K562 (cell line): ENCODE results near the gene ALK. TPM values are rescaled to one million over a fixed set of nuclear protein-coding genes. Genes with fewer than 3 reads are reported as not detected.

Experiments
- ATAC-seq: fragments of 200-7000 bp; cut with Tn5 transposase; 3 replicates; pipeline ENCODE4 v1.9.1; 2020; ENCODE audit warnings: moderate library complexity
- BruUV-seq: library from RNA; stranded (reverse); fragments of 400-500 nt; replicated peaks from 2 replicates; lab custom pipeline; 2021; lab: Mats Ljungman, UMichigan
- CTCF ChIA-PET: fragments of 300-600 bp; formaldehyde crosslinking; extraction: SDS; loops from one replicate; lab custom pipeline; 2021; ENCODE audit warnings: low intra/inter-chr PET ratio; lab: Yijun Ruan, JAX
- POLR2A ChIA-PET: fragments of 300-600, 350-650 bp; sonication (Branson Sonifier 250); formaldehyde crosslinking; extraction: SDS; loops from one replicate; lab custom pipeline; 2021; ENCODE audit warnings: antibody characterized with exemption, inconsistent platforms; lab: Yijun Ruan, JAX
- DNase-seq, 4 experiments: peaks; one replicate each; pipeline versions ENCODE4 v3.0.0 to v3.0.0-alpha.2; 2011 to 2018; ENCODE audit warnings: low spot score in 3 of 4, mixed read lengths in 3 of 4; ENCODE audit errors: extremely low read depth in 1 of 4
- FAIRE-seq: peaks from 2 replicates; lab custom pipeline; 2011; peaks lifted over from hg19 to GRCh38; lab: Jason Lieb, UNC
- H2AFZ ChIP-seq: 2 replicates; pipeline ENCODE4 v1.6.0; 2011; ENCODE audit warnings: low read depth, low read length, control low read depth, inconsistent platforms
- H3K27ac ChIP-seq: fragments of 200-600 bp; 3 replicates; pipeline ENCODE4 v1.8.0; 2011; ENCODE audit warnings: low read depth, mild to moderate bottlenecking, control low read depth, inconsistent platforms, low read length, moderate library complexity, mixed read lengths; ENCODE audit errors: extremely low read depth
- H3K27me3 ChIP-seq, 2 experiments: fragments of 300-600 bp in 1 of 2; 2 replicates in 1 of 2; 3 replicates in 1 of 2; pipeline versions ENCODE4 v1.6.0 to v1.8.0; 2011; ENCODE audit warnings: inconsistent platforms in 2 of 2, low read length in 2 of 2, mild to moderate bottlenecking in 1 of 2, mixed read lengths in 1 of 2, moderate library complexity in 1 of 2; ENCODE audit not compliant: control insufficient read depth in 2 of 2, insufficient read depth in 2 of 2
- H3K36me3 ChIP-seq: fragments of 300-600 bp; 3 replicates; pipeline ENCODE4 v1.8.0; 2011; ENCODE audit warnings: mild to moderate bottlenecking, low read length, inconsistent platforms; ENCODE audit not compliant: control insufficient read depth, insufficient read depth
- H3K4me1 ChIP-seq, 2 experiments: fragments of 200-600 bp in 1 of 2; replicated peaks in 1 of 2; 2 replicates in 1 of 2; 3 replicates in 1 of 2; pipeline versions ENCODE4 v1.5.1 to v1.8.0; 2011; ENCODE audit warnings: inconsistent platforms in 2 of 2, low read length in 2 of 2, mild to moderate bottlenecking in 1 of 2, mixed read lengths in 1 of 2, moderate library complexity in 1 of 2; ENCODE audit not compliant: control insufficient read depth in 2 of 2, insufficient read depth in 2 of 2
- H3K4me2 ChIP-seq: 2 replicates; pipeline ENCODE4 v1.6.1; 2011; ENCODE audit warnings: low read length, control low read depth, inconsistent platforms, mixed read lengths; ENCODE audit not compliant: insufficient read depth
- H3K4me3 ChIP-seq: fragments of 200-600 bp; sonication (generic), shearing (Covaris generic); 2 replicates; pipeline ENCODE4 v1.5.1; 2016; ENCODE audit warnings: control low read depth, inconsistent platforms
- H3K79me2 ChIP-seq: fragments of 200-600 bp; 3 replicates; pipeline ENCODE4 v1.8.0; 2011; ENCODE audit warnings: low read length, inconsistent platforms; ENCODE audit not compliant: control insufficient read depth, insufficient read depth
- H3K9ac ChIP-seq, 2 experiments: 2 replicates each; pipeline versions ENCODE4 v1.6.0 to v1.6.1; 2011; ENCODE audit warnings: low read depth in 2 of 2, low read length in 2 of 2, control low read depth in 1 of 2, inconsistent platforms in 1 of 2, mild to moderate bottlenecking in 1 of 2, mixed read lengths in 1 of 2; ENCODE audit not compliant: insufficient read depth in 1 of 2
- H3K9me1 ChIP-seq: one replicate; pipeline ENCODE4 v1.6.0; 2011; ENCODE audit warnings: inconsistent platforms, mild to moderate bottlenecking, low read length, moderate library complexity; ENCODE audit not compliant: control insufficient read depth, insufficient read depth
- H3K9me3 ChIP-seq: replicated peaks from 2 replicates; pipeline ENCODE4 v1.5.1; 2011; ENCODE audit warnings: low read depth, low read length, inconsistent platforms; ENCODE audit not compliant: control insufficient read depth, insufficient read depth
- H4K20me1 ChIP-seq: replicated peaks from 2 replicates; pipeline ENCODE4 v1.6.1; 2011; ENCODE audit warnings: low read length, inconsistent platforms, mixed read lengths; ENCODE audit not compliant: control insufficient read depth, insufficient read depth
- MAZ ChIP-seq, 2 experiments: fragments of 450-650 bp in 1 of 2; sonication (generic) in 1 of 2; formaldehyde crosslinking; IDR thresholded peaks in 1 of 2; conservative IDR thresholded peaks in 1 of 2; 2 replicates each; pipeline versions ENCODE4 v1.4.0 to v1.5.0; 2020; ENCODE audit warnings: mild to moderate bottlenecking in 1 of 2, missing genetic modification reagents in 1 of 2
- PRPF4 ChIP-seq: fragments of 200-400 bp; formaldehyde crosslinking; IDR thresholded peaks from one replicate; pipeline ENCODE4 v1.6.1; 2017; ENCODE audit warnings: low read length, low read depth, mild to moderate bottlenecking; ENCODE audit not compliant: insufficient read depth, poor library complexity, severe bottlenecking
- SRF ChIP-seq, 2 experiments: fragments of 250-450, 450-650 bp in 1 of 2; sonication (Bioruptor Pico) in 1 of 2; sonication (generic) in 1 of 2; formaldehyde crosslinking; IDR thresholded peaks; 2 replicates each; pipeline versions ENCODE4 v1.5.0 to v1.5.1; 2020 to 2022; ENCODE audit warnings: mild to moderate bottlenecking in 1 of 2, missing genetic modification reagents in 1 of 2
- SRSF1 ChIP-seq: fragments of 200-400 bp; formaldehyde crosslinking; IDR thresholded peaks from 2 replicates; pipeline ENCODE4 v1.6.1; 2017; ENCODE audit warnings: mild to moderate bottlenecking, low read depth, low read length, moderate library complexity
- YBX1 ChIP-seq: fragments of 450-650 bp; IDR thresholded peaks from 2 replicates; pipeline ENCODE4 v1.7.1; 2016; ENCODE audit warnings: mild to moderate bottlenecking
- ZBTB17 ChIP-seq: fragments of 450-650 bp; formaldehyde crosslinking; IDR thresholded peaks from 2 replicates; pipeline ENCODE4 v1.4.0; 2020; ENCODE audit warnings: mild to moderate bottlenecking
- WGBS: fragments of 100-300 bp; shearing (Covaris generic); methylation state at CpG from one replicate; pipeline ENCODE4 v1.1.6; 2016; ENCODE audit warnings: low coverage, mixed read lengths; ENCODE audit not compliant: insufficient coverage; ENCODE audit errors: missing lambda C conversion rate; 5-methylcytosine and 5-hydroxymethylcytosine counted together
- in situ Hi-C: fragments of 300-500 bp; cut with MboI; formaldehyde crosslinking; loops from 4 replicates; pipeline ENCODE4 v1.15.0; 2018; ENCODE audit warnings: inconsistent platforms, mixed read lengths
- intact Hi-C: fragments of 100-400 bp; cut with micrococcal nuclease; formaldehyde crosslinking; loops from 2 replicates; pipeline ENCODE4 v1.14.2; 2022
- polyA plus RNA-seq, 8 experiments: library from polyadenylated mRNA; depleted of rRNA in 4 of 8; stranded (reverse) in 5 of 8; unstranded in 3 of 8; fragments of >200 nt; fragmentation: Nextera tagmentation in 2 of 8; fragmentation: Illumina TruSeq in 1 of 8; extraction: Ambion mirVana in 2 of 8; extraction: Trizol in 1 of 8; gene quantifications; 2 replicates each; pipeline versions ENCODE4 v1.2.1 to v1.2.3, GENCODE V29; 2011 to 2014; ENCODE audit warnings: inconsistent platforms in 1 of 8, missing spikeins in 1 of 8
- total RNA-seq, 7 experiments: library from RNA; depleted of rRNA in 6 of 7; stranded (reverse); fragments of >200 nt in 6 of 7; fragmentation: Illumina TruSeq in 2 of 7; extraction: Trizol in 2 of 7; gene quantifications; 2 replicates each; pipeline versions ENCODE4 v1.2.1 to v1.2.3, GENCODE V29; 2011 to 2021; ENCODE audit warnings: low replicate concordance in 1 of 7
- TF ChIP-seq, protein P1 (sequence below): fragments of 250-450 bp; sonication (Bioruptor Pico); IDR thresholded peaks from 2 replicates; pipeline ENCODE4 v1.5.0; 2020; ENCODE audit warnings: mild to moderate bottlenecking, borderline replicate concordance

The ALK gene
- total and polyA plus RNA-seq, 9 of the 15 experiments (the other 6 are each of a cell fraction or from before 2014, with no cell fraction given) = not detected

DNA sequence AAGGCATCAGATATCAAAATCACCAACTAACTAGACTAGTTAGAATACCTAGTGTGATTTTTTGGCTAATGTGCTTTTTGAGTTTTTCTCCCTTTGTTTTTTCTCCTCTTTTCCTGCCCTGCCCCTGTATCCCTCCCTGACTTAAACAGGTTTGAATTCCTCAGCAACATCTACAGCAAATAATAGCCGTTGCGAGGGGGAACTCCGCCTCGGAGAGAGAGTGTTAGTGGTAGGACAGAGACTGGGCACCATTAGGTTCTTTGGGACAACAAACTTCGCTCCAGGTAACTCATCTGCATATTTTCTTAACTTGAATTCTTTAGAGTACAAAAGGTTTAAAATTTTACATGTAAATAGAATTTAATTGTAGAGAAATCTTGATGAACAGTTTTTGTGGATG, 761.2 kb downstream of the ALK start:
- CTCF ChIA-PET = no interaction called here
- Histone ChIP-seq H3K4me1 (no peaks in the 10 kb centered on the region; a peak in 1 of 5 replicates), H3K4me2 (no peak overlapping the region), H3K9me1 (no peaks in the 10 kb centered on the region), H3K79me2 (no peaks in the 10 kb centered on the region), H3K4me3 (no peak overlapping the region), H4K20me1 (no peaks in the 10 kb centered on the region), H2AFZ (no peak overlapping the region), H3K9me3 (no peaks in the 10 kb centered on the region), H3K36me3 (no peaks in the 10 kb centered on the region), H3K27me3 (peaks cover 4% of the 10 kb centered on the region in 2 experiments; a peak in 2 of 5 replicates), H3K9ac (no peak overlapping the region), H3K27ac (no peak overlapping the region)
- TF ChIP-seq PRPF4 (no peak), YBX1 (no peak), SRF (CRISPR knock-in tag; IDR thresholded peaks at IDR 0.05) (no peak), SRSF1 (no peak), ZBTB17 (CRISPR knock-in tag) (no peak), MAZ (CRISPR knock-in tag; conservative IDR thresholded peaks at IDR 0.05 in 1 of 2, IDR thresholded peaks at IDR 0.05 in 1 of 2) (no peak)
- TF ChIP-seq, protein P1, sequence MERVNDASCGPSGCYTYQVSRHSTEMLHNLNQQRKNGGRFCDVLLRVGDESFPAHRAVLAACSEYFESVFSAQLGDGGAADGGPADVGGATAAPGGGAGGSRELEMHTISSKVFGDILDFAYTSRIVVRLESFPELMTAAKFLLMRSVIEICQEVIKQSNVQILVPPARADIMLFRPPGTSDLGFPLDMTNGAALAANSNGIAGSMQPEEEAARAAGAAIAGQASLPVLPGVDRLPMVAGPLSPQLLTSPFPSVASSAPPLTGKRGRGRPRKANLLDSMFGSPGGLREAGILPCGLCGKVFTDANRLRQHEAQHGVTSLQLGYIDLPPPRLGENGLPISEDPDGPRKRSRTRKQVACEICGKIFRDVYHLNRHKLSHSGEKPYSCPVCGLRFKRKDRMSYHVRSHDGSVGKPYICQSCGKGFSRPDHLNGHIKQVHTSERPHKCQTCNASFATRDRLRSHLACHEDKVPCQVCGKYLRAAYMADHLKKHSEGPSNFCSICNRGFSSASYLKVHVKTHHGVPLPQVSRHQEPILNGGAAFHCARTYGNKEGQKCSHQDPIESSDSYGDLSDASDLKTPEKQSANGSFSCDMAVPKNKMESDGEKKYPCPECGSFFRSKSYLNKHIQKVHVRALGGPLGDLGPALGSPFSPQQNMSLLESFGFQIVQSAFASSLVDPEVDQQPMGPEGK (CRISPR knock-in tag) = no peak
- intact Hi-C loops = no loop called here
- POLR2A ChIA-PET = no interaction called here
- ATAC-seq (no peak), FAIRE-seq (no peak), DNase-seq (no peak)
- in situ Hi-C loops = no loop called here
- no TSS peak for BruUV-seq
- WGBS = 0% methylated on average over 5 of the region's 5 CpGs
